H7 (cell line): ENCODE data around the gene GAB2. TPM values are rescaled to one million over a fixed set of nuclear protein-coding genes. Genes with fewer than 3 reads are reported as not detected.
A peak's percentile ranks its signal among the peaks of the same experiment; 100 is the strongest.

ENCODE experiments used
- DNase-seq: peaks from one replicate; pipeline ENCODE4 v3.0.0; 2012
- H3K27me3 ChIP-seq: 2 replicates; pipeline ENCODE4 v1.6.0; 2011; ENCODE audit warnings: mild to moderate bottlenecking, low read length; ENCODE audit not compliant: control insufficient read depth, insufficient read depth
- H3K36me3 ChIP-seq: replicated peaks from 2 replicates; pipeline ENCODE4 v1.5.1; 2011; ENCODE audit warnings: low read length; ENCODE audit not compliant: control insufficient read depth, insufficient read depth
- H3K4me3 ChIP-seq: 2 replicates; pipeline ENCODE4 v1.5.1; 2011; ENCODE audit warnings: low read depth, mild to moderate bottlenecking, control low read depth, low read length, moderate library complexity; ENCODE audit not compliant: insufficient read depth
- total RNA-seq: library from RNA; depleted of rRNA; stranded (reverse); fragments of >200 nt; shearing (Covaris generic); gene quantifications from 2 replicates; pipeline ENCODE4 v1.2.3, GENCODE V29; 2014

Gene GAB2
- total RNA-seq, 1 experiment from 2014 or later: 9.6 TPM

- peaks cover 3% of the 10 kb centered on the region for H3K36me3 ChIP-seq
- no peak overlapping the region for H3K4me3 ChIP-seq
- H3K27me3 ChIP-seq: no peaks in the 10 kb centered on the region
- no peak for DNase-seq
These were observed 198.0 kb downstream of the GAB2 start for GRCh38 chr11:78219493-78220217.

- Histone ChIP-seq H3K4me3 (no peak overlapping the region), H3K36me3 (peaks cover 2% of the 10 kb centered on the region), H3K27me3 (no peaks in the 10 kb centered on the region)
- DNase-seq: no peak
These were observed 198.7 kb downstream of the GAB2 start for GRCh38 chr11:78218707-78219492.

- Histone ChIP-seq H3K36me3 (peaks cover 2% of the 10 kb centered on the region), H3K27me3 (no peaks in the 10 kb centered on the region), H3K4me3 (no peak overlapping the region)
- no peak for DNase-seq
These were observed 199.7 kb downstream of the GAB2 start for GRCh38 chr11:78217650-78218541.

GRCh38 chr11:78216571-78217287 is 200.9 kb downstream of the GAB2 start:
- DNase-seq: no peak

GRCh38 chr11:78216021-78216420 is 201.6 kb downstream of the GAB2 start:
- H3K4me3 ChIP-seq: no peak overlapping the region
- H3K36me3 ChIP-seq: peaks cover 2% of the 10 kb centered on the region
- no peaks in the 10 kb centered on the region for H3K27me3 ChIP-seq
- DNase-seq: no peak

More at GRCh38 chr11:78216571-78217287, 200.9 kb downstream of the GAB2 start:
- H3K36me3 ChIP-seq: peaks cover 2% of the 10 kb centered on the region
- H3K27me3 ChIP-seq: no peaks in the 10 kb centered on the region
- H3K4me3 ChIP-seq: no peak overlapping the region

- H3K27me3 ChIP-seq: no peaks in the 10 kb centered on the region
- H3K36me3 ChIP-seq: peaks cover 2% of the 10 kb centered on the region
- no peak overlapping the region for H3K4me3 ChIP-seq
- peak; percentile 46 for DNase-seq
These were observed 203.1 kb downstream of the GAB2 start for GRCh38 chr11:78214331-78215194.

GRCh38 chr11:78213526-78214330 is 203.9 kb downstream of the GAB2 start:
- H3K4me3 ChIP-seq: no peak overlapping the region
- DNase-seq: peak; percentile 42
- H3K27me3 ChIP-seq: no peaks in the 10 kb centered on the region
- no peaks in the 10 kb centered on the region; the same call in 1 of the 2 replicates for H3K36me3 ChIP-seq

GRCh38 chr11:78212586-78213371 is 204.8 kb downstream of the GAB2 start:
- H3K36me3 ChIP-seq: no peaks in the 10 kb centered on the region; the same call in none of the 2 replicates
- H3K4me3 ChIP-seq: no peak overlapping the region
- DNase-seq: peak; percentile 33
- no peaks in the 10 kb centered on the region for H3K27me3 ChIP-seq

- Histone ChIP-seq H3K27me3 (no peaks in the 10 kb centered on the region), H3K36me3 (no peaks in the 10 kb centered on the region; the same call in none of the 2 replicates), H3K4me3 (no peak overlapping the region)
- DNase-seq: no peak
These were observed 206.1 kb downstream of the GAB2 start for GRCh38 chr11:78211565-78211964.

GRCh38 chr11:78210000-78210608 is 207.5 kb downstream of the GAB2 start:
- Histone ChIP-seq H3K36me3 (no peaks in the 10 kb centered on the region; the same call in none of the 2 replicates), H3K27me3 (no peaks in the 10 kb centered on the region), H3K4me3 (no peak overlapping the region)
- no peak for DNase-seq

GRCh38 chr11:78209478-78209877 is 208.1 kb downstream of the GAB2 start:
- DNase-seq: no peak
- Histone ChIP-seq H3K4me3 (no peak overlapping the region), H3K36me3 (no peaks in the 10 kb centered on the region; the same call in none of the 2 replicates), H3K27me3 (no peaks in the 10 kb centered on the region)
